GM18907 (cell line): ENCODE results near the gene SMARCD2.
"Not testable (repeated sequence)": the region's sequence is repeated elsewhere in the genome, so short reads cannot be mapped to it uniquely, and the experiment has no call there.

Experiments used
- ATAC-seq: cut with Tn5 transposase; IDR thresholded peaks from one replicate; pipeline ENCODE4 v1.9.1; 2021; ENCODE audit warnings: mild to moderate bottlenecking, moderate library complexity; ENCODE audit not compliant: unreplicated experiment

SMARCD2 gene

GRCh38 chr17:63816123-63816522 lies 26.4 kb downstream of the SMARCD2 start:
- no peak for ATAC-seq

- no peak for ATAC-seq
These were observed 32.5 kb downstream of the SMARCD2 start for GRCh38 chr17:63809970-63810369.

DNA sequence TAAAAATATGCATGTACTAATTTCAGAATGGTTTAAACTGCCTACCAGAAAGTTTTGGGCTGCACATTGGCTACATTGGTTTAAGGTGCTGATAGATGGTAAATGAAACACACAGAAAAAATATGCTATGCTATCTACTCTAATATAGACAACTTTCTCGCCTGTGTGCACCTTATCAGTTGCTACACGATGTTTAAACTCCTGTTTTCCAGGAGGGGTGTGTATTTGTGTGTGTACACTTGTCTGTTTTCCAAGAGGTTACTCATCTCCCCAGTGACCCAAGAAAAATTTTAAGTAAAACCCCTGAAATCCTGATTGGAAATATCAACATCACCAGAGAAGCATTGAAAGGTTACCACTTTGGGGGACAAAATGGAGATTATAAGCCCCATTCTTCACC lies 36.9 kb downstream of the SMARCD2 start:
- ATAC-seq: no peak

- ATAC-seq: no peak
These were observed 38.2 kb downstream of the SMARCD2 start for GRCh38 chr17:63804328-63804727.

GRCh38 chr17:63800783-63801182 lies 41.7 kb downstream of the SMARCD2 start:
- no peak for ATAC-seq

DNA sequence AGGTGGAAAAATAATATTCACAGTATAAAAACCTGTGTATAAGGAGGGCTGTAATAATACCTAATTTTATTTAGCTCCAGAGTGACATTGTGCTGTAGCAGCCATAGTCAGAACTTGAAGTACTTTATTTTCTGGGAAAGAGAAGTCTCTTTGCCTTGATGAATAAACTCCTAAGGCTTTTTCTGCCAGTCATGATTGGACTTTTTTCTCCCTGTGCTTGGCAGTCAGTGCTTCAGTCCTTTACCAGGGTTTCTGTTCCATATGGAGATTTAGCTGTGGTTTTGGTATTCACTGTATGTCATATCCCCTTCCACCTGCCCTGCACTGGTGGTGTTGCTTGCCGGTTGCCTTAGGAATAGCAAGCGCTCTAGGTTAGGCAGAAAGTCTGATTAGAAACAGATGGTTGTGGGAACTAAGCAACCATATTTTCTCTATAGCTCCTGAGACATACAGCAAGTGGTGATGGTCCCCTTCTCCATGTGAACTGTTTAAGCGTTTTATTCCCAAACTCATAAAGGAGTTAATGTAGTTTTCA lies 43.8 kb downstream of the SMARCD2 start:
- no peak for ATAC-seq

DNA sequence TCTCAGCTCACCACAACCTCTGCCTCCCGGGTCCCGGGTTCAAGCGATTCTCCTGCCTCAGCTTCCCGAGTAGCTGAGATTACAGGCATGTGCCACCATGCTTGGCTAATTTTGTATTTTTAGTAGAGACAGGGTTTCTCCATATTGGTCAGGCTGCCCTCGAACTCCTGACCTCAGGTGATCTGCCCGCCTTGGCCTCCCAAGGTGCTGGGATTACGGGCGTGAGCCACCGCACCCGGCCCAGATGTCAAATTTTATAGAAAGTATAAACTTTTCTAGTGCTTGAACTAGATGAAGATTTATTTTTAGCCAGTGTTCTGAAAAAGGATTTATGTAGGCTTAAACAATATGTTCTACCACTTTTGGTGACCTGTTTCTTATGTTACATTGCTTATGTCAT lies 46.1 kb downstream of the SMARCD2 start:
- not testable (repeated sequence) for ATAC-seq

DNA sequence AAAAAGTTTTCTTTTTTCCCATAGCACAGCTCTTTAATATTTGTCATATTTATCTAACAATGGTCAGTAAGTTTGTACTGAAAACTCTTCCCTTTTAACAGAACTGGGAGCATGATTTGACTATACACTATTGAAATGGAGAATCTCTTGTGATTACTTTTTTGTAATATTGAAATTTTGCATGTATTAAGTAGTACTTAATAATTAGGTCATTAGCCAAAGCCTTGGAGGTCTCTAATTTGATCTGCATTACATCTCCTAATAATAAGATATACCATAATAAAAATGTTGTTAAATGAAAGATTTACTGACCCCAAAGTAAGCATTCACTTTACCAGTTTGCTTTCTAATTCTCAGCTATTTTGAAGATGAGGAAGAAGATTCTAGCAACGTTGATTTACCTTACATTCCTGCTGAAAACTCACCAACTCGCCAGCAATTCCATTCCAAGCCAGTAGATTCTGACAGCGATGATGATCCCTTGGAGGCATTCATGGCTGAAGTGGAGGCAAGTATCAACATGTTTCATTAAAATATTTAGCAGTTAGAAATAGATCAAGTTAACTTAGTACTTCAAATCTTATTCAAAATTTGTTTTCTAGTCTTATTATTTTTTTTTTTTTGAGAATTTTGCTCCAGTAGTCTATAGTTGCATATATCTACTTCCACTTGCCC lies 50.3 kb downstream of the SMARCD2 start:
- no peak for ATAC-seq

DNA sequence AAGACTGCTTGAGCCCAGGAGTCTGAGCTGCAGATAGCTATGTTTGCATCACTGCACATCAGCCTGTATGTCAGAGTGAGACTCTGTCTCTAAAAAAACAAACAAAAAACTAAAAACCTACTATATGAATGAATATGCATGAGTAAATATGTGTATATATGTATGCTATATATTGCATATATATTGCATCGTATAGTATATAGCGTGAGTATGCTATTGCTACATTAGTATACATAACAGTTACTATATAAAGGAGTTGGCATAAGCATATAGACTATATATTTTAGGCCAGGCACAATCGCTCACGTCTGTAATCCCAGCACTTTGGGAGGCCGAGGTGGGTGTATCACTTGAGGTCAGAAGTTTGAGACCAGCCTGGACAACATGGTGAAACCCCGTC lies 52.4 kb downstream of the SMARCD2 start:
- ATAC-seq: no peak

GRCh38 chr17:63786971-63787711 lies 55.3 kb downstream of the SMARCD2 start:
- no peak for ATAC-seq

DNA sequence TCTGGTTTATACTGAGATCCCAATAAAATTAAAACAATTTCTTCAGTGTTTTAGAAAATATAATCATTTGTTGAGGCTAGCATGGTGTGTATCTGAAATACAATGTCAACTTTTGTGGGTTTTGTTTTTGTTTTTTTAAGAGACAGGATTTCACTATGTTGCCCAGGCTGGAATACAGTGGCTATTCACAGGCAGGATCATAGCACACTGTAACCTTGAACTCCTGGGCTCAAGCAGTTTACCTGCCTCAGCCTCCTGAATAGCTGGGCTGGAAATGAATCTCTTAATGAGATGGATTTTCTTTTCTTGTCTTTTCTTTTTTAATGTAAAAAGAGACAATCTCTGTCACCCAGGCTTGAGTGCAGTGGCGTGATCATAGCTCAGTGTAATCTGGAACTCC lies 56.4 kb downstream of the SMARCD2 start:
- ATAC-seq: no peak

- ATAC-seq: no peak
These were observed 56.9 kb downstream of the SMARCD2 start for GRCh38 chr17:63785556-63785955.

DNA sequence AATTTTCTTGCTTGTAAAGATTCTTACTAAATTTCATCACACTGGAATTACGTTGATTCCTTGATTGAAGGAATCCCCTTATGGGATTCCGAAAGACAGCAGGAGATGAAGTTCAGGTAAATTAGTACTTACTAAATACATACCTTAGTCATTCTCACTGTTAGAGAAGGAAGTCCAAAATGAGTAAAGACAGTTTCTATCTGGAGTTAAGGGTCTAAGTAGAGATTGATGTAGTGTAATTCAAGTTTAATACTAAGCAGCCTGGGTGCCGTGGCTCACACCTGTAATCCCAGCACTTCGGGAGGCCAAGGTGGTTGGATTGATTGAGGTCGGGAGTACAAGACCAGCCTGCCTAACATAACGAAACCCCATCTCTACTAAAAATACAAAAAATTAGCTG lies 59.0 kb downstream of the SMARCD2 start:
- no peak for ATAC-seq
